ENCODE data around the gene B3GNT7. TPM values are rescaled to one million over a fixed set of nuclear protein-coding genes. Genes with fewer than 3 reads are reported as not detected.

The B3GNT7 gene
- total RNA-seq = not detected

GRCh38 chr2:231395188-231396057, at the start of gene B3GNT7:
B3GNT7 (plus strand) TSS chr2:231395710; CDS start chr2:231395804, 94 bp downstream.

Small RNA genes within 50 kb of the gene (microRNA-seq; reads per million reads assigned to microRNA genes)
- not detected for gene MIR4777 (ENCODE audit: borderline microRNAs expressed, borderline replicate concordance)

Other genes with a start within 250 kb of the B3GNT7 start
- gene ARMC9, start 197.1 kb upstream of the B3GNT7 start, total RNA-seq = under 1 TPM; 0.50 to 0.51 TPM
- gene NCL, start 68.8 kb downstream of the B3GNT7 start, total RNA-seq = 100 to 1,000 TPM; 508 to 517 TPM
- gene NMUR1, start 134.7 kb downstream of the B3GNT7 start, total RNA-seq = under 1 TPM; 0.76 to 0.89 TPM
- not detected for gene TEX44, start 197.2 kb downstream of the B3GNT7 start, total RNA-seq